Suprapubic skin (tissue), 4 donors: ENCODE measurements around the gene RPS8. TPM values are rescaled to one million over a fixed set of nuclear protein-coding genes. Genes with fewer than 3 reads are reported as not detected.
"Not testable (repeated sequence)": the region's sequence is repeated elsewhere in the genome, so short reads cannot be mapped to it uniquely, and the experiment has no call there.

Experiments used
- DNase-seq, 2 donors: peaks; one replicate each; pipeline ENCODE4 v3.0.0-alpha.2; 2019; ENCODE audit warnings: low spot score in 2 of 2
- H3K27ac ChIP-seq: fragments of 200-600 bp; sonication (generic); one replicate; pipeline ENCODE4 v1.5.1; 2019
- H3K27me3 ChIP-seq: fragments of 200-600 bp; sonication (generic); one replicate; pipeline ENCODE4 v1.5.1; 2019
- H3K36me3 ChIP-seq: fragments of 200-600 bp; sonication (generic); one replicate; pipeline ENCODE4 v1.5.1; 2019
- H3K4me1 ChIP-seq: fragments of 200-600 bp; sonication (generic); one replicate; pipeline ENCODE4 v1.5.1; 2019
- H3K4me3 ChIP-seq: fragments of 200-600 bp; sonication (generic); one replicate; pipeline ENCODE4 v1.5.1; 2019; ENCODE audit warnings: mild to moderate bottlenecking
- H3K9me3 ChIP-seq: fragments of 200-600 bp; sonication (generic); one replicate; pipeline ENCODE4 v1.5.1; 2019
- EP300 ChIP-seq: sonication (generic); formaldehyde crosslinking; IDR thresholded peaks from one replicate; pipeline ENCODE4 v1.6.1; 2017; ENCODE audit warnings: antibody characterized with exemption
- POLR2A ChIP-seq, 2 donors: fragments of 450-650 bp; IDR thresholded peaks; one replicate each; pipeline ENCODE4 v1.6.1; 2017; ENCODE audit warnings: antibody characterized with exemption in 2 of 2, mild to moderate bottlenecking in 2 of 2, moderate library complexity in 2 of 2
- POLR2AphosphoS5 ChIP-seq, 3 donors: sonication (generic); formaldehyde crosslinking; IDR thresholded peaks; one replicate each; pipeline ENCODE4 v1.6.1; 2017; ENCODE audit warnings: antibody characterized with exemption in 3 of 3
- WGBS: methylation state at CpG from one replicate; pipeline ENCODE4 v1.1.5; 2018; 5-methylcytosine and 5-hydroxymethylcytosine counted together
- total RNA-seq, 4 donors: library from RNA; depleted of rRNA; stranded (reverse); fragments of >200 nt; gene quantifications; one replicate each; pipeline ENCODE4 v1.1.0, GENCODE V29; 2016
- TF ChIP-seq, protein P1 (sequence below), 2 donors: fragments of 200-600 bp in 1 of 2; fragments of 450-650 bp in 1 of 2; sonication (generic) in 1 of 2; IDR thresholded peaks; one replicate each; pipeline ENCODE4 v1.5.1; 2016 to 2019; ENCODE audit warnings: antibody characterized with exemption in 2 of 2, mild to moderate bottlenecking in 1 of 2, moderate library complexity in 1 of 2

Gene RPS8
- total RNA-seq, 4 donors from 2014 or later: 1,858 to 3,271 (median 2,807) TPM

DNA sequence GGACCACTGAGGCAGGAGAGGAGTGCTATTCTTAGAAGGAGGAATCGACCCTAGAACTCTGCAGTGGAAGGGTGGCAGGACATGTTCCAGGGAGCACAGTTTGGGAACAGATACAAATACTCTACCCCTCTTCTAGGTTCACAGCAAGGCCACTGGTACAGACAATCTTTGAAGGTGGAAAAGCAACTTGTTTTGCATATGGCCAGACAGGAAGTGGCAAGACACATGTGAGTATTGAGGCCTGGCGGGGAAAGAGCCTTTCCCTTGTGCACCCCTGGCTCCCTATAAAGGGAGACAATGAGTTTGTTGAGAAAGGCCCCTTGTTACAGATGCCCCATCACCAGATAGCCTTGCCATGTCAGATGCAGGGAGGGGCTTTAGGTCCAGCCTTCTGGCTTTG lies 17.9 kb upstream of the RPS8 start:
- Histone ChIP-seq H3K9me3 (no peaks in the 10 kb centered on the region), H3K36me3 (no peaks in the 10 kb centered on the region), H3K27ac (no peak overlapping the region), H3K27me3 (no peaks in the 10 kb centered on the region), H3K4me1 (no peaks in the 10 kb centered on the region), H3K4me3 (no peak overlapping the region)
- TF ChIP-seq, protein P1, sequence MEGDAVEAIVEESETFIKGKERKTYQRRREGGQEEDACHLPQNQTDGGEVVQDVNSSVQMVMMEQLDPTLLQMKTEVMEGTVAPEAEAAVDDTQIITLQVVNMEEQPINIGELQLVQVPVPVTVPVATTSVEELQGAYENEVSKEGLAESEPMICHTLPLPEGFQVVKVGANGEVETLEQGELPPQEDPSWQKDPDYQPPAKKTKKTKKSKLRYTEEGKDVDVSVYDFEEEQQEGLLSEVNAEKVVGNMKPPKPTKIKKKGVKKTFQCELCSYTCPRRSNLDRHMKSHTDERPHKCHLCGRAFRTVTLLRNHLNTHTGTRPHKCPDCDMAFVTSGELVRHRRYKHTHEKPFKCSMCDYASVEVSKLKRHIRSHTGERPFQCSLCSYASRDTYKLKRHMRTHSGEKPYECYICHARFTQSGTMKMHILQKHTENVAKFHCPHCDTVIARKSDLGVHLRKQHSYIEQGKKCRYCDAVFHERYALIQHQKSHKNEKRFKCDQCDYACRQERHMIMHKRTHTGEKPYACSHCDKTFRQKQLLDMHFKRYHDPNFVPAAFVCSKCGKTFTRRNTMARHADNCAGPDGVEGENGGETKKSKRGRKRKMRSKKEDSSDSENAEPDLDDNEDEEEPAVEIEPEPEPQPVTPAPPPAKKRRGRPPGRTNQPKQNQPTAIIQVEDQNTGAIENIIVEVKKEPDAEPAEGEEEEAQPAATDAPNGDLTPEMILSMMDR (IDR thresholded peaks at IDR 0.05): no peak
- no peak for TF ChIP-seq POLR2A (IDR thresholded peaks at IDR 0.05)
- TF ChIP-seq POLR2AphosphoS5 (IDR thresholded peaks at IDR 0.05): no peak
- TF ChIP-seq EP300: no peak
- DNase-seq: no peak
- WGBS: 95% methylated on average over 2 of the region's 2 CpGs

DNA sequence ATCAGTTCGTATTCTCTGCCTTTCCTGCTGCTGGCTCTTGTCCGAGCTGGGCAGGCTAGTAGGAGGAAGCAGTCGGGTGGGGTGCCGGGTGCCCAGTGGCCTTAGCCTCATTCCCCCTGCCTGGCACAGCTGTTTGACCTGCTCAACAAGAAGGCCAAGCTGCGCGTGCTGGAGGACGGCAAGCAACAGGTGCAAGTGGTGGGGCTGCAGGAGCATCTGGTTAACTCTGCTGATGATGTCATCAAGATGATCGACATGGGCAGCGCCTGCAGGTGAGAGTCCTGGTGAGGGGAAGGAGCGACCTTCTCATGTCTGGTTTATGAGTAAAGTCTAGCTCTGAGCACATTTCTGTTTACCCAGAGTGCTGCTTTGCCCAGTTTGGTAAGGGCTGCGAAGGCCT lies 16.3 kb upstream of the RPS8 start:
- H3K4me1 ChIP-seq: no peaks in the 10 kb centered on the region
- WGBS: 85% methylated on average over 11 of the region's 11 CpGs
- no peaks in the 10 kb centered on the region for H3K36me3 ChIP-seq
- no peak for DNase-seq
- H3K27ac ChIP-seq: no peak overlapping the region
- no peak overlapping the region for H3K4me3 ChIP-seq
- no peak for TF ChIP-seq EP300
- TF ChIP-seq POLR2AphosphoS5 (IDR thresholded peaks at IDR 0.05): no peak
- TF ChIP-seq, protein P1 (IDR thresholded peaks at IDR 0.05): no peak
- TF ChIP-seq POLR2A (IDR thresholded peaks at IDR 0.05): no peak
- H3K9me3 ChIP-seq: no peaks in the 10 kb centered on the region
- H3K27me3 ChIP-seq: no peaks in the 10 kb centered on the region

DNA sequence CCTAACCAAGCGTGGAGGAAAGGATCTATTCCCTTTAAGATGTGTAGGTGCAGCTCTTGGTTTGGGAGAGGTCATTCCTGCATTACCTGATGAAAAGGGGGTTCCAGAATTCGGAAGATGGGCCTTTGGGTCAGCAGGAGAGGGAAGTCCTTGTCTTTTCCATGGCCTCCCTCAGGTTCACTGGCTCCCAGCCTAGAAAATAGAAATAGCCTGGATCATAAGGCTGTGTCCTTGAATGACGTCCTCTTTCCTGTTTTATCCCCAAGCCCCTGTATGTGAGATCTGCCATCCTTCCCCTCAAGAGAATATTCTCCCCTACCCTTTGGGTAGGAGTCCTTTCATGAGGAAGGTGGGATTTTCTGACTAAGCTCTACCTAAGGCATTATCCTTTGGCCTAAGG lies 14.5 kb upstream of the RPS8 start:
- TF ChIP-seq, protein P1 (IDR thresholded peaks at IDR 0.05): no peak
- TF ChIP-seq POLR2A (IDR thresholded peaks at IDR 0.05): no peak
- TF ChIP-seq EP300: no peak
- no peak for TF ChIP-seq POLR2AphosphoS5 (IDR thresholded peaks at IDR 0.05)
- no peak overlapping the region for H3K4me3 ChIP-seq
- no peaks in the 10 kb centered on the region for H3K4me1 ChIP-seq
- H3K27ac ChIP-seq: no peak overlapping the region
- no peak for DNase-seq
- WGBS: 85% methylated on average over 3 of the region's 3 CpGs
- H3K36me3 ChIP-seq: no peaks in the 10 kb centered on the region
- no peaks in the 10 kb centered on the region for H3K27me3 ChIP-seq
- H3K9me3 ChIP-seq: no peaks in the 10 kb centered on the region

DNA sequence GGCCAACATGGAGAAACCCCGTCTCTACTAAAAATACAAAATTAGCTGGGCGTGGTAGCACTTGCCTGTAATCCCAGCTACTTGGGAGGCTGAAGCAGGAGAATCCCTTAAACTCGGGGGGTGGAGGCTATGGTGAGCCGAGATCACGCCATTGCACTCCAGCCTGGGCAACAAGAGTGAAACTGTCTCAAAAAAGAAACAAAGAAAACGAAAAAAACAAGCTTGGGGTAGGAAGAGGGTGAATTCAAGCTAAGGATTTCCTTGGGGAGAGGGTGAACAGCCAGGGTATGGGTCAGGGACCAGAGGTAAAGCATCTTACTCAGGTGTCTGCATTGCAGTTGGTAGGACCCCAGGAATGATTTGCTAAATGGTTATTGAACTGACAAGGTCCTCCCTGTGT lies 8.9 kb upstream of the RPS8 start:
- not testable (repeated sequence) for H3K4me1 ChIP-seq, H3K4me3 ChIP-seq, H3K9me3 ChIP-seq, DNase-seq, H3K27me3 ChIP-seq, H3K27ac ChIP-seq, H3K36me3 ChIP-seq
- WGBS: 95% methylated on average over 6 of the region's 6 CpGs

GRCh38 chr1:44775930-44776729 lies 790 bp downstream of the RPS8 start:
- Histone ChIP-seq H3K4me3 (peak overlapping the region; percentile 73), H3K27ac (peak overlapping the region; percentile 98), H3K9me3 (no peaks in the 10 kb centered on the region), H3K36me3 (peaks cover 38% of the 10 kb centered on the region), H3K4me1 (peaks cover 33% of the 10 kb centered on the region), H3K27me3 (no peaks in the 10 kb centered on the region)
- DNase-seq: peak in 1 of 2 donors; percentile 79
- WGBS: 8% methylated on average over 26 of the region's 36 CpGs
- TF ChIP-seq POLR2AphosphoS5 (IDR thresholded peaks at IDR 0.05): no peak
- no peak for TF ChIP-seq POLR2A (IDR thresholded peaks at IDR 0.05)
- TF ChIP-seq, protein P1 (IDR thresholded peaks at IDR 0.05): no peak
- no peak for TF ChIP-seq EP300
